Stomach (tissue), 9 donors: ENCODE data around the gene SSH3. TPM values are rescaled to one million over a fixed set of nuclear protein-coding genes. Genes with fewer than 3 reads are reported as not detected.
A peak's percentile ranks its signal among the peaks of the same experiment; 100 is the strongest.

Experiments used
- DNase-seq, 2 donors: peaks; one replicate each; pipeline versions ENCODE4 v3.0.0 to v3.0.0-alpha.2; 2013 to 2019
- H3K27ac ChIP-seq, 5 donors: fragments of 200-600 bp in 4 of 5; sonication (generic) in 4 of 5; one replicate each; pipeline ENCODE4 v1.5.1; 2013 to 2019; ENCODE audit warnings: mild to moderate bottlenecking in 1 of 5, moderate library complexity in 1 of 5
- H3K27me3 ChIP-seq, 3 donors: fragments of 200-600 bp; sonication (generic); one replicate each; pipeline ENCODE4 v1.5.1; 2017 to 2019; ENCODE audit warnings: mixed run types in 1 of 3
- H3K36me3 ChIP-seq, 4 donors: fragments of 200-600 bp; sonication (generic); 1 replicate in 3 of 4; 2 replicates in 1 of 4; pipeline ENCODE4 v1.5.1; 2016 to 2019
- H3K4me1 ChIP-seq, 4 donors: fragments of 200-600 bp; sonication (generic); one replicate each; pipeline ENCODE4 v1.5.1; 2016 to 2019
- H3K4me3 ChIP-seq, 4 donors: fragments of 200-600 bp; sonication (generic) in 3 of 4; one replicate each; pipeline ENCODE4 v1.5.1; 2016 to 2019; ENCODE audit warnings: mild to moderate bottlenecking in 1 of 4
- H3K9me3 ChIP-seq, 4 donors: fragments of 200-600 bp; sonication (generic); one replicate each; pipeline ENCODE4 v1.5.1; 2016 to 2019
- EP300 ChIP-seq: sonication (generic); formaldehyde crosslinking; IDR thresholded peaks from one replicate; pipeline ENCODE4 v1.6.1; 2017; ENCODE audit warnings: antibody characterized with exemption
- POLR2A ChIP-seq, 4 donors: fragments of 450-650 bp; IDR thresholded peaks; one replicate each; pipeline ENCODE4 v1.6.1; 2016; ENCODE audit warnings: antibody characterized with exemption in 4 of 4, control low read depth in 2 of 4, mild to moderate bottlenecking in 1 of 4, moderate library complexity in 1 of 4
- POLR2AphosphoS5 ChIP-seq, 3 donors: sonication (generic); formaldehyde crosslinking; IDR thresholded peaks; one replicate each; pipeline ENCODE4 v1.6.1; 2016; ENCODE audit warnings: antibody characterized with exemption in 3 of 3
- WGBS, 5 donors: extraction: QIAGEN DNeasy Blood & Tissue Kit in 3 of 5; methylation state at CpG; one replicate each; pipeline versions ENCODE4 v1.1.5 to v1.1.7; 2013 to 2018; 5-methylcytosine and 5-hydroxymethylcytosine counted together
- intact Hi-C: fragments of 100-400 bp; cut with DNase I; formaldehyde crosslinking; loops from one replicate; pipeline ENCODE4 v1.15.1; 2023; ENCODE audit warnings: low total_unique reads
- polyA plus RNA-seq, 3 donors: library from polyadenylated mRNA; stranded (reverse); fragments of 200-250 nt; gene quantifications; one replicate each; pipeline ENCODE4 v1.2.3, GENCODE V29; 2013
- total RNA-seq, 5 donors: library from RNA; depleted of rRNA; stranded (reverse); fragments of >200 nt; gene quantifications; one replicate each; pipeline versions ENCODE4 v1.1.0 to v1.2.3, GENCODE V29; 2014 to 2016
- TF ChIP-seq, protein P1 (sequence below), 7 experiments: fragments of 450-650 bp in 4 of 7; fragments of 200-600 bp in 3 of 7; sonication (generic) in 3 of 7; IDR thresholded peaks; one replicate each; pipeline ENCODE4 v1.5.1; 2016 to 2019; ENCODE audit warnings: antibody characterized with exemption in 7 of 7, control low read depth in 2 of 7, mild to moderate bottlenecking in 1 of 7
- donor health status: healthy with polysubstance abuse.
- donor health status: Bipolar disorder and iron deficiency.
- donor health status: healthy.

Gene SSH3
- total and polyA plus RNA-seq, 8 donors = 18.8 to 217 (median 34.9) TPM

DNA sequence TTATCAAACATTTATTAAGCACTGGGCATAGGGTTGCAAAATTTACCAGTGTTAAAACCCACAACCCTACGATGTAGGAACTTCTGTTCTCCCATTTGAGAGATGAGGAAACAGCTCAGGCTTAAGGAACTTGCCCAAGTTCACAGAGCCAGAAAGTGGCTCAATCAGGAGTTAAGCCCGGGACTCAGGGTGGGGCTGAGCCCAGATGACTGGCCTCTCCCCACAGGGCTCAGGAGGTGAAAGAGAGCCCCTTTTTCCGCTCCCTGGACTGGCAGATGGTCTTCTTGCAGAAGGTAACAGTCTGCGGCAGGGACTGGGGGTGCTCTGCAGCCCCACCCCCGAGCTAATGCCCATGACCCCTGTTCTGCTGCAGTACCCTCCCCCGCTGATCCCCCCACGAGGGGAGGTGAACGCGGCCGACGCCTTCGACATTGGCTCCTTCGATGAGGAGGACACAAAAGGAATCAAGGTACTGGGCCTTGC lies 19.8 kb upstream of the SSH3 start:
- 72 to 87% (median 82%) methylated on average over 13 of the region's 13 CpGs for WGBS, 5 donors
- Histone ChIP-seq H3K36me3 (peaks cover 73 to 86% (median 85%) of the 10 kb centered on the region in 4 donors), H3K4me1 (peaks cover 25 to 88% (median 43%) of the 10 kb centered on the region in 4 donors), H3K27me3 (no peaks in the 10 kb centered on the region), H3K27ac (peak overlapping the region in 4 of 5 donors; percentile 41 to 99 (median 72)), H3K4me3 (peak overlapping the region in 2 of 4 donors; percentile 12 to 24), H3K9me3 (no peaks in the 10 kb centered on the region)
- intact Hi-C loops = no loop called here
- no peak for DNase-seq
- TF ChIP-seq POLR2A (IDR thresholded peaks at IDR 0.05) (no peak), POLR2AphosphoS5 (IDR thresholded peaks at IDR 0.05) (no peak), EP300 (no peak)
- TF ChIP-seq, protein P1, sequence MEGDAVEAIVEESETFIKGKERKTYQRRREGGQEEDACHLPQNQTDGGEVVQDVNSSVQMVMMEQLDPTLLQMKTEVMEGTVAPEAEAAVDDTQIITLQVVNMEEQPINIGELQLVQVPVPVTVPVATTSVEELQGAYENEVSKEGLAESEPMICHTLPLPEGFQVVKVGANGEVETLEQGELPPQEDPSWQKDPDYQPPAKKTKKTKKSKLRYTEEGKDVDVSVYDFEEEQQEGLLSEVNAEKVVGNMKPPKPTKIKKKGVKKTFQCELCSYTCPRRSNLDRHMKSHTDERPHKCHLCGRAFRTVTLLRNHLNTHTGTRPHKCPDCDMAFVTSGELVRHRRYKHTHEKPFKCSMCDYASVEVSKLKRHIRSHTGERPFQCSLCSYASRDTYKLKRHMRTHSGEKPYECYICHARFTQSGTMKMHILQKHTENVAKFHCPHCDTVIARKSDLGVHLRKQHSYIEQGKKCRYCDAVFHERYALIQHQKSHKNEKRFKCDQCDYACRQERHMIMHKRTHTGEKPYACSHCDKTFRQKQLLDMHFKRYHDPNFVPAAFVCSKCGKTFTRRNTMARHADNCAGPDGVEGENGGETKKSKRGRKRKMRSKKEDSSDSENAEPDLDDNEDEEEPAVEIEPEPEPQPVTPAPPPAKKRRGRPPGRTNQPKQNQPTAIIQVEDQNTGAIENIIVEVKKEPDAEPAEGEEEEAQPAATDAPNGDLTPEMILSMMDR (IDR thresholded peaks at IDR 0.05) = no peak

DNA sequence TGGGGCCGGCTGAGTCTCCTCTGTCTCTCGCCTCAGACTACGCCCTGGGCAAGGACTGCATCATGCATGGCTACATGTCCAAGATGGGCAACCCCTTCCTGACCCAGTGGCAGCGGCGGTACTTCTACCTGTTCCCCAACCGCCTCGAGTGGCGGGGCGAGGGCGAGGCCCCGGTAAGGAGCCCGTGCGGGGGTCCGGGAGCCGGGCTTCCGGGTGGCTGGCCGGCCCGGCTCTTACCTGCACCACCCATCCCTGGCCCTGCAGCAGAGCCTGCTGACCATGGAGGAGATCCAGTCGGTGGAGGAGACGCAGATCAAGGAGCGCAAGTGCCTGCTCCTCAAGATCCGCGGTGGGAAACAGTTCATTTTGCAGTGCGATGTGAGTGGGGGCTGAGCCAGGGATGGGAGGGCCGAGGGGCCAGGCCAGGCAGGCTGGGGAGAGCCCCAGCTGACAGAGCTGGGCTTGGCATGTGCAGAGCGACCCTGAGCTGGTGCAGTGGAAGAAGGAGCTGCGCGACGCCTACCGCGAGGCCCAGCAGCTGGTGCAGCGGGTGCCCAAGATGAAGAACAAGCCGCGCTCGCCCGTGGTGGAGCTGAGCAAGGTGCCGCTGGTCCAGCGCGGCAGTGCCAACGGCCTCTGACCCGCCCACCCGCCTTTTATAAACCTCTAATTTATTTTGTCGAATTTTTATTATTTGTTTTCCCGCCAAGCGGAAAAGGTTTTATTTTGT lies 18.4 kb upstream of the SSH3 start:
- Histone ChIP-seq H3K4me1 (peaks cover 21 to 78% (median 38%) of the 10 kb centered on the region in 4 donors), H3K27ac (peak overlapping the region in 3 of 5 donors; percentile 92 to 99 (median 95)), H3K36me3 (peaks cover 60 to 71% (median 71%) of the 10 kb centered on the region in 4 donors), H3K4me3 (peak overlapping the region in 2 of 4 donors; percentile 24 to 35), H3K27me3 (no peaks in the 10 kb centered on the region), H3K9me3 (no peaks in the 10 kb centered on the region)
- intact Hi-C loops = no loop called here
- DNase-seq = no peak
- TF ChIP-seq EP300 = no peak
- no peak for TF ChIP-seq POLR2A (IDR thresholded peaks at IDR 0.05)
- TF ChIP-seq POLR2AphosphoS5 (IDR thresholded peaks at IDR 0.05) = no peak
- TF ChIP-seq, protein P1 (IDR thresholded peaks at IDR 0.05) = no peak
- 88 to 90% (median 88%) methylated on average over 39 to 45 of the region's 45 CpGs for WGBS, 5 donors

DNA sequence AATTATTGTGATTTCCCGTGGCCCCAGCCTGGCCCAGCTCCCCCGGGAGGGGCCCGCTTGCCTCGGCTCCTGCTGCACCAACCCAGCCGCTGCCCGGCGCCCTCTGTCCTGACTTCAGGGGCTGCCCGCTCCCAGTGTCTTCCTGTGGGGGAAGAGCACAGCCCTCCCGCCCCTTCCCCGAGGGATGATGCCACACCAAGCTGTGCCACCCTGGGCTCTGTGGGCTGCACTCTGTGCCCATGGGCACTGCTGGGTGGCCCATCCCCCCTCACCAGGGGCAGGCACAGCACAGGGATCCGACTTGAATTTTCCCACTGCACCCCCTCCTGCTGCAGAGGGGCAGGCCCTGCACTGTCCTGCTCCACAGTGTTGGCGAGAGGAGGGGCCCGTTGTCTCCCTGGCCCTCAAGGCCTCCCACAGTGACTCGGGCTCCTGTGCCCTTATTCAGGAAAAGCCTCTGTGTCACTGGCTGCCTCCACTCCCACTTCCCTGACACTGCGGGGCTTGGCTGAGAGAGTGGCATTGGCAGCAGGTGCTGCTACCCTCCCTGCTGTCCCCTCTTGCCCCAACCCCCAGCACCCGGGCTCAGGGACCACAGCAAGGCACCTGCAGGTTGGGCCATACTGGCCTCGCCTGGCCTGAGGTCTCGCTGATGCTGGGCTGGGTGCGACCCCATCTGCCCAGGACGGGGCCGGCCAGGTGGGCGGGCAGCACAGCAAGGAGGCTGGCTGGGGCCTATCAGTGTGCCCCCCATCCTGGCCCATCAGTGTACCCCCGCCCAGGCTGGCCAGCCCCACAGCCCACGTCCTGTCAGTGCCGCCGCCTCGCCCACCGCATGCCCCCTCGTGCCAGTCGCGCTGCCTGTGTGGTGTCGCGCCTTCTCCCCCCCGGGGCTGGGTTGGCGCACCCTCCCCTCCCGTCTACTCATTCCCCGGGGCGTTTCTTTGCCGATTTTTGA lies 17.5 kb upstream of the SSH3 start:
- WGBS, 5 donors = 77 to 88% (median 81%) methylated on average over 29 to 39 of the region's 39 CpGs
- Histone ChIP-seq H3K4me1 (peaks cover 29 to 78% (median 41%) of the 10 kb centered on the region in 4 donors), H3K36me3 (peaks cover 56 to 70% (median 69%) of the 10 kb centered on the region in 4 donors), H3K4me3 (peak overlapping the region in 2 of 4 donors; percentile 24 to 35), H3K27ac (peak overlapping the region; percentile 11 to 99 (median 92)), H3K9me3 (no peaks in the 10 kb centered on the region), H3K27me3 (no peaks in the 10 kb centered on the region)
- intact Hi-C loops = no loop called here
- DNase-seq = no peak
- TF ChIP-seq, protein P1 (IDR thresholded peaks at IDR 0.05) = no peak
- TF ChIP-seq POLR2AphosphoS5 (IDR thresholded peaks at IDR 0.05) (no peak), EP300 (no peak)
